Central memory CD4-positive, alpha-beta T cell (primary cell): ENCODE measurements around the gene TJP2.

Experiments
- DNase-seq: peaks from one replicate; pipeline ENCODE4 v3.0.0; 2022
- total RNA-seq, 3 experiments: gene quantifications; one replicate each; lab custom pipeline; 2026; lab: John Stamatoyannopoulos, UW

TJP2 gene
- 0.32 to 1.7 (median 0.87) reads per million in 3 experiments for total RNA-seq

DNA sequence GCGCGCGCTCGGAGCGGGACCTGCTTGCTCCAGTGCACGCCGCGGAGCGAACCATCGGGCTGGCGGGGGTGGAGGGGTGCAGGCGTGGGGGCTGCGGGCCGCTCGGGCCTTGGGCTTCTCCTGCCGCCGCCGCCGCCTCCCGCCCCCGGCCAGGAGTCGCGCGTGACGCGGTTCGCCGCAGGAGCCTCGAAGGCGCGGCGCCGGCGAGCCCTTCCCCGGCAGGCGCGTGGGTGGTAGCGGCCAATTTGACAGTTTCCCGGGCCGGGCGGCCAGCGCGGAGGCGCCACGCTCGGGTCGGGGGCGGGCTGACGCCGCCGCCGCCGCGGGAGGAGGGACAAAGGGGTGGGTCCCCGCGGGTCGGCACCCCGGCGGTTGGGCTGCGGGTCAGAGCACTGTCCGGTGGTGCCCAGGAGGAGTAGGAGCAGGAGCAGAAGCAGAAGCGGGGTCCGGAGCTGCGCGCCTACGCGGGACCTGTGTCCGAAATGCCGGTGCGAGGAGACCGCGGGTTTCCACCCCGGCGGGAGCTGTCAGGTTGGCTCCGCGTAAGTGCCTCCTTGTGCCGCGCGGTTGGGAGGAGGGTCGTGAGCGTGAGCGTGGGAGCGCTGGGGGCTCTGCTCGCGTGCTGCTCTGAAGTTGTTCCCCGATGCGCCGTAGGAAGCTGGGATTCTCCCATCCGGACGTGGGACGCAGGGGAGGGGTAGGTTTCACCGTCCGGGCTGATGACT lies at the start of gene TJP2:
Gene TJP2 (plus strand): TSS at position 387 of the 725 bp plus-strand sequence. CDS start 96 bp downstream, at position 483.
- no peak for DNase-seq

- DNase-seq = no peak
Observed at GRCh38 chr9:69130456-69131441, 43.3 kb upstream of the TJP2 start.

DNA sequence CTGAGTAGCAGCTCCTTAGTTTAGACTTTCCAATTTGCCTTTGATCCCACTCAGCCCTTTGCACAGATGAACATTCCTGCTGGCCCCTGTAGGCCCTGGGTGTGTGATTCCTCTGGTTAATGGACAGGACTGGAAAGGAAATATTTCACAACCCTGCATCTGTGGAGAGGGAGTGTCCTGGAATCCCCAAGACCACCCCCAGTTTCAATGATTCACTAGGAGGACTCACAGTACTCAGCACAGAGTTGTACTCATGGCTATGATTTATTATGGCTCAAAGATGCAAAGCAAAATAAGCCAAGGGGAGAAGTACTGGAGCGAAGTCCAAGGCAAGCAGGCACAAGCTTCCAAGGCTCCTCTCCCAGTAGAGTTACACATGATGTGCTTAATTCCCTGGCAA lies 42.4 kb upstream of the TJP2 start:
- DNase-seq = no peak

GRCh38 chr9:69132361-69132760 lies 41.7 kb upstream of the TJP2 start:
- DNase-seq = no peak

- DNase-seq = no peak
Observed at GRCh38 chr9:69134412-69134811, 39.7 kb upstream of the TJP2 start.

- no peak for DNase-seq
Observed at GRCh38 chr9:69136185-69136584, 37.9 kb upstream of the TJP2 start.

DNA sequence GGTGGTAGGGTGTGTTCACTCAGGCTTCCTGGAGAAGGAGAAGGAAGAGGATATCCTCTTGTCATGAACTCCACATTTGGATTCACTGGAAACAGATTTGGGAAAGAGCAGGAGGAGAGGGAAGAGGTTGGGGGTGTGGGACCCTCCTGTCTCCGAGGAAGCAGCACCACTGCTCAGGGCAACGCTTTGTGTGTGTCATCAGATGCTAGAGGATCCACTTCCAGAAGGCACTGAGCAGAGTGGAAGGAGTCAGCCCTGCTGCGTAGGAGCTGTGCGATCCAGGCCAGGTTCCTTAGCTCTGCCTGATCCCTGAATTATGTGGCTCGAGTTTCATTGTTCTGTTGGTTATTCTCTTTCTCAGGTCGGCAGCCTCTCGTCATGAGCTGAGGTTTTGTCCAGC lies 37.3 kb upstream of the TJP2 start:
- DNase-seq = no peak

DNA sequence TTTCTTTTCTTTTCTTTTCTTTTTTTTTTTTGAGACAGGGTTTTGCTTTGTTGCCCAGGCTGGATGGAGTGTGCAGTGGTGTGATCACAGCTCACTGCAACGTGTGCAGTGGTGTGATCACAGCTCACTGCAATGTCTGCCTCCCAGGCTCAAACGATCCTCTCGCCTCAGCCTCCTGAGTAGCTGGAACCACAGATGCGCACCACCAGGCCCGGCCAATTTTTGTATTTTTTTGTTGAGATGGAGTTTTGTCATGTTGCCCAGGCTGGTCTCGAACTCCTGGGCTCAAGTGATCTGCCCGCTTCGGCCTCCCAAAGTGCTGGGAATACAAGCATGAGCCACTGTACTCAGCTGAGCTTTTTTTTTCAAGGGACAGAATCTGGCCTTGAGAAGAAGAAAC lies 36.8 kb upstream of the TJP2 start:
- no peak for DNase-seq

DNA sequence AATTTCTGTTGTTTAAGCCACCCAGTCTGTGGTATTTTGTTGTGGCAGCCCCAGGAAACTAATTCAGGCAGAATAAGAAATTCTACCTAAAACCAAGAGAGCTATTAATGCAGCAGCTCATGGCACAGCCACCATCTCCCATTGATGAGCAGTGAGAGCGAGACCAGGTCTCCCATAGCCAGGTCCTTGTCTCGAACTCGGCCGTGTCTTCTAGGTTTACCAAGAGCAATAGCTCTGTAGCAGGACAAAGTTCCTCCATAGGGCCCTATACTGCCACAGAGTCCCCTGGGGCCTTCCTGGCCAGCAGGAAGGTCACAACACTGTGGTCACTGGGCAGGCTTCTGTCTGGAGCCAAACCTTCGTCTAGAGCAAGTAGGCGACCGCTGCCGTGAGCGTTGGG lies 34.5 kb upstream of the TJP2 start:
- no peak for DNase-seq

- DNase-seq = no peak
Observed at GRCh38 chr9:69140123-69140735, 33.8 kb upstream of the TJP2 start.

DNA sequence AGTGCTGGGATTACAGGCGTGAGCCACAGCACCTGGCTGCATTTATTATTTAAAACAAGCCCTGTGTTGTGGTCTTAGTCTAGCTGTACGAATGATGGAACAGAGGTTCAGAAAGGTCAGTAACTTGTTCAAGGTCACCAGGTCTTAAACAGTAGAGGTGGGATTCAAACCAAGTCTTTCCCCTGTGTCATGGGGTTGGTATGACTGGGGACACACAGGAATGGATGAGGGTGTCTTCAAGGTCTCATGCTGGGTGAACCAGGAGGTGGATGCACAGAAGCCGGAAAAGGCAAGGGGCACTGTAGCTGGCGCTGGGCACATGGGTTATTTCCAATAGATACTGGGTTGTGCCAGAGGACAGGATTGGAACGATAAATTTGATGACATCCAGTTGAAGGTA lies 32.2 kb upstream of the TJP2 start:
- DNase-seq = no peak

- DNase-seq = no peak
Observed at GRCh38 chr9:69143291-69143690, 30.8 kb upstream of the TJP2 start.

DNA sequence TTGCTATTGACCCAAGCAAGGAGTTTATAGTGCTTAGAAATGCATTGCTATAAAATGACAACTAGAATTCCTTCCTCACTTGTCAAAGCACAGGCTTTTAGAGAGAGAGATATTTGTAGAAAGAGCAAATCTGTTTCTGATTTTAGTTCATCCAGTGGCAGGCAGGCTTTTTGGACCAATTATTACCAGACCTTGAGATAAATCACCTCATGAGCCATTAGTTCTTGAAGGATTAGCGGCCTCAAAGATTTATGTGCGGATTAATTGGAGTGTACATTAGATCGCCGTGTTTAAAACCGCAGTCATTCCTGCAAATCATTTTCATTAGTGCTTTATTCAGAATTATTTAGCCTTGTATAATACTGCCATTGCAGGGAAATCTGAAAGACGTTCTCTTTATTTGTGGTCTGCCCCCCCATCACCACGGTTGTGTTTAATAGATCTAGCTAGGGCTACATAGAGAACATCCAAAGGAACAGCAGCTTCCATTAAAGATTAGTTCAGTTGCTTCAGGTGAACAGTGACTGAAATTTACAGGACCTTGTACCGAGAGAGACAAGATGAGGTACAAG lies 28.8 kb upstream of the TJP2 start:
- no peak for DNase-seq

GRCh38 chr9:69147041-69147834 lies 26.8 kb upstream of the TJP2 start:
- no peak for DNase-seq

DNA sequence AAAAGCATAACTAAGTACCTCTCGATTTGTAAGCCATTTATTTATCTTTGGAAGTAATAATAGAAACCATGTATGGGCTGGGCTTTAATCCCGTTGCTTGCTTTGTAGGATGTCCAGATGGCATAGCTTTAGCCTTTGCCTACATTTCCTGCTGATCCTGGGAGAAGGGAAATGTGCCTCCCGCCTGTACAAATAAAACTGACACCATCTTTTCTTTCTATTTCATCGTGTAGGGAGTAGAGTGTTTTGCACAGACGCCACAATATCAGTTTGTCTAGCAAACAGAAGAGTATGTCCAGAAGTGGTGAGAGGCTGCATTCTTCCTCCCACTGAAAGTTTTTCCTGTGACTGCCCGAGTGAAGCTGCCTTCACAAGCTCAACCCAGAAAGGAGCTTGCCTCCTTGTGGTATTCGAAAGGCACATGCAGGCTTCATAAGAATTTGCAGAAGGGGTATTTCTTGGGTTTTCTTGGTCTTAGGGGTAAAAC lies 24.7 kb upstream of the TJP2 start:
- DNase-seq = no peak

DNA sequence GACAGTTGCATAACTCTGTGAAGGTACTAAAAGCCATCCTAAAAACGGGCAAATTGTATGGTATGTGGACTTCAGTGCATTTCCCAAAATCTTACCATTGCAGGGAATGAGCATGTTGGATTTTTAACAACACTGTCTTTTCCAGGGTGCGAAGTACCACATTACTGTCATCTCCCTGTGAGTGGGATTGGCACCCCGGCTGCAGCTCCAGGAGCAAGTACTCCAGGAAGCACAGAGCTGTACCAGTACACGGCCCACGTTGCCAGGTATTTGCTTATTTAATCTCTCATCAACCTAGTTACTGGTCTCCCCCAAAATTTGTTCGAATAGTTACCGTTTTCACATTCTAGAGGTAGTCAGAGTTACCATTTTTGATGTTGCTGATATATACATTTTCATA lies 22.6 kb upstream of the TJP2 start:
- DNase-seq = no peak

DNA sequence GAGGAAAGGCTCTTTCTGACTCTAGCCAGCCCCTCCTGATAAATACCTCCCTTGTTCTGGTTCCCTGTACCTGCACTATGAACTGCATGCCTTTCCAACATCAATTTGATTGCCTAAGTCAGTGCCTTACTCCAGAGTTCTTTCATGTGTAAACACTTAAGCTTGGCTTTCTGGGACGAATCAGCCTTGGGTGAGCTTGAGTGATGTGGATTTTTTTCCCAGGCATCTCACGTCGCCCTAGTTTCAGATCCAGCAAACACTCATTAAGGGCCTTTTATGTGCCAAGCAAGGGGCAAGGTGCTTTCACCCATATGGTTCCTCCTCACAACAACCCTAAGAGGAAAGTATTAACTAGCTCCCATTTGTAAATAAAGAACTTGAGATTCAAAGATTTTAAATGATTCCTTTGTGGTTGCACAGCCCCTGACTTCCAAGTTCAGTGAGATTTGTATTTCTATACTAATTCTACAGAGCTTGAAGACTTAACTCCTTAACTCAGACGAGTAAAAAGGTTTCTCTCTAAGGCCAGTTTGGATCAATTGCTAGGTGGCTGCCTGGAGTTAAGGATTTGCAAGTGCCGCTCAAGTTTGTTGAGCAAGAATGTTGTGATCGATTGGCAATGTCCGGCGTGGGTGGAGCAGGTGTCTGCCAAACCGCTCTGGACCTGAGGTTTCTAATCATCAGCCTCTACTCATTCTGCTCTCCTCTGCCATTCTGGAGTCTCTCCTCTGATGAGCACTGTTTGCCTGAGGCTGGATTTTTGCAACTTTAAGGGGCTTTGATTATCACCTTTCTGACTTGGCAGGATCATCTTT lies 20.2 kb upstream of the TJP2 start:
- no peak for DNase-seq

DNA sequence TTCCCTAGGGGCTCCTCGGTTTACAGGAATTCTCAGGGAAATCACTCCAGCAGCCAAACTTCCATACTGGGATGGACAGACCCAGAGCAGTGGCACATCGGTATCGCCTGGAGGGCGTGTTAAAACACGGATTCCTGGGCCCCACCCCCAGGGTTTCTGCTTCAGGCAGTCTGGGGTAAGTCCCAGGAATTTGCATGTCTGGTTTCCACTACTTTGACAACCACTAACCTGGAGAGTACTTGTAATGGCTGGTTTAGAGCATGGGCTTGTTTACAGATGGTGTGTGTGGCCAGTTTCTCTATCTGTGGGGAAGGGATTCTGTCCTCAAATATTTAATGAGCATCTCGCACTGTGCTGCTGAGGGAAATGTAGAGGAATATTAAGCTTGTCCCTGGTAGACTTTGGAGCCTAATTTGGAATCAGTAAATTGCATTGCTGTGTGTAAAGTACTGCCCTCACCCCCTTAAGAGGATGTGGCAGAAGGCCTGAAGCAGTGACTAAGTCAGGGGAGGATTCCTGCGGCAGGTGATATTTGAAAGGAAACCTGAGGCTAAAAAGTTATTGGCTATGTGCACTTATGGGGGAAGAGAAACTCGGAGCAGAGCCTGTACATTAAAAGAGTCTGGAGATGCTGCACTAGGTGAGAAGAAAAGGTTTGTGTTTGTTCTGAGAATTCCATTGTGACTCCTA lies 18.6 kb upstream of the TJP2 start:
- DNase-seq = no peak

DNA sequence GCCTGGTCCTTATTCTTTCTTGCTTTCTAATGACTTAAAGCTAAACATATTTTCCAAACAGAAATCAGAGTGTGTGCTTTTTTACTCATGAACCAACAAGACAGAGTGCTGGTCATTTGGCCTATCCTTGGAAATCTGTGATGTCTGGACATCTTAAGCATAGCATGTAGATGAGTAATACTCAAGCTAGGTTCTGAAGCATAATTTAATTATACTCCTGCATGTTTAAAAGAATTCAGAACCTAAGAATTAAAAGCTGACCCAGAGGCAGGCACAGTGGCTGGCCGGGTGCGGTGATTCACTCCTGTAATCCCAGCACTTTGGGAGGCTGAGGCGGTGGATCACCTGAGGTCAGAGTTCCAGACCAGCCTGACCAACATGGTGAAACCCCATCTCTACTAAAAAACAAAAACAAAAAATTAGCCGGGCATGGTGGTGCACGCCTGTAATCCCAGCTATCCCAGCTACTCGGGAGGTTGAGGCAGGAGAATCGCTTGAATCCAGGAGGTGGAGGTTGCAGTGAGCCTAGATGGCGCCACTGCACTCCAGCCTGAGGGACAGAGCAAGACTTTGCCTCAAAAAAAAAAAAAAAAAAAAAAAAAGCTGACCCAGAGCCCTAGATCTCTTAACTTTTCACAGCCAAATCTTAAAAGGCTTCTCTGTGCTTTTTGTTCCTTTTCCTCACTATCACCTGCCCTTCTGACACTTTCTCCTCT lies 16.2 kb upstream of the TJP2 start:
- DNase-seq = no peak

GRCh38 chr9:69158471-69158870 lies 15.6 kb upstream of the TJP2 start:
- DNase-seq = no peak
